NT2/D1 (cell line): Measurements from ENCODE around the gene KCNK16.

Experiments
- YY1 ChIP-seq: IDR thresholded peaks from 2 replicates; pipeline ENCODE4 v1.6.1; 2011; ENCODE audit not compliant: insufficient read length, insufficient read depth
- ZNF274 ChIP-seq: IDR thresholded peaks from 2 replicates; pipeline ENCODE4 v1.6.1; 2011; ENCODE audit warnings: mild to moderate bottlenecking, low read depth, low read length

DNA sequence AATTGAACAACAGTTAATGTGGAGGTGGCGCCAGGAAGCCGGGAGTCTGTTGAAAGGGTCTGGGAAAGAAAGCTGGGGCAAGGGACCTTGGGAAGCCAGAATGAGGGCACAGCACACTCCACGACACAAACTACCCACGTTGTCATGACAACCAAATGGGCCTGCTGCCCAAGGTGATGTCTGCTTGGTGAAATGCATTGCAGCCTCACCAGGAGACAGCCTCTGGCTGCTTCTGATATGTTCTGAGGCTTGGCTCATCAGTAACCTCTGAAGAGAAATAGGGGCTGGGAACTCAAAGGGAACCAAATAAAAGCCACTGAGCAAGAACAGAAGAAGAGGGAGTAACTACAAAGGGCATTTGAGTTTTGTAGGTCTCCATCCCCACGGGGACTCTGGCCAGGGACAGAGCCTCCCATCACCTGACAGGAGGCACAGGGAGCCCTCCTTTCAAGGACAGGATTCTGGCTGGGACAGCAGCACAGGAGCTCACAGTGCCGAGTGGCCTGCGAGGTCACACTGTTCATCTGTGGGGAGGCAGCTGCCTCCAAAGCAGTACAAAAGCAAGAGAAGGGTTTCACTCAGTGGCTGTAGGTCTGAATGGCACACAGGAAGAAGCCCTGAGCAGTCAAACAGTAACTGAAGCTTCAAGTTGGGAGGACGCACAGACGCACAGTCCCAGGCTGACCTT, 44.6 kb upstream of the KCNK16 start:
- TF ChIP-seq ZNF274 (no peak), YY1 (no peak)
